IMR-90 (cell line): ENCODE measurements around the gene PFKFB1. TPM values are rescaled to one million over a fixed set of nuclear protein-coding genes. Genes with fewer than 3 reads are reported as not detected.

Source experiments
- ATAC-seq: fragments of 200-7000 bp; cut with Tn5 transposase; 2 replicates; pipeline ENCODE4 v1.9.1; 2020; ENCODE audit warnings: low read depth, mild to moderate bottlenecking, moderate library complexity
- BruUV-seq: library from RNA; stranded (reverse); fragments of 400-500 nt; replicated peaks from 2 replicates; lab custom pipeline; 2021; lab: Mats Ljungman, UMichigan
- CTCF ChIA-PET: fragments of 300-600 bp; formaldehyde crosslinking; extraction: SDS; loops from one replicate; lab custom pipeline; 2021; ENCODE audit warnings: antibody characterized with exemption; lab: Yijun Ruan, JAX
- POLR2A ChIA-PET: fragments of 300-600 bp; sonication (Branson Sonifier 250); formaldehyde crosslinking; loops from one replicate; lab custom pipeline; 2022; ENCODE audit warnings: antibody characterized with exemption; ENCODE audit not compliant: unreplicated experiment; lab: Charles Lee
- DNase-seq: peaks from one replicate; pipeline ENCODE4 v3.0.0; 2013
- H2AFZ ChIP-seq: replicated peaks from 2 replicates; pipeline ENCODE3; 2013; ENCODE audit warnings: low read length, mild to moderate bottlenecking; ENCODE audit not compliant: poor library complexity
- H2AK5ac ChIP-seq: 2 replicates; pipeline ENCODE4 v1.6.1; 2013; ENCODE audit warnings: low read depth, low read length, inconsistent platforms
- H2AK9ac ChIP-seq: replicated peaks from 2 replicates; pipeline ENCODE3; 2013; ENCODE audit warnings: mild to moderate bottlenecking, low read depth, low read length, moderate library complexity; ENCODE audit not compliant: poor library complexity
- H2BK120ac ChIP-seq: 2 replicates; pipeline ENCODE4 v1.6.1; 2013; ENCODE audit warnings: low read depth, low read length, inconsistent platforms
- H2BK15ac ChIP-seq: 3 replicates; pipeline ENCODE4 v1.6.1; 2013; ENCODE audit warnings: low read depth, low read length, inconsistent platforms
- H2BK20ac ChIP-seq: 2 replicates; pipeline ENCODE4 v1.6.1; 2013; ENCODE audit warnings: low read depth, mild to moderate bottlenecking, inconsistent platforms, low read length, moderate library complexity
- H2BK5ac ChIP-seq: 2 replicates; pipeline ENCODE4 v1.6.1; 2013; ENCODE audit warnings: mild to moderate bottlenecking, low read depth, low read length, inconsistent platforms; ENCODE audit not compliant: poor library complexity, severe bottlenecking
- H3K14ac ChIP-seq: replicated peaks from 2 replicates; pipeline ENCODE4 v1.6.1; 2013; ENCODE audit warnings: low read depth, low read length, inconsistent platforms
- H3K18ac ChIP-seq: 2 replicates; pipeline ENCODE4 v1.6.1; 2013; ENCODE audit warnings: low read depth, low read length, control low read depth
- H3K23ac ChIP-seq: 2 replicates; pipeline ENCODE4 v1.6.1; 2013; ENCODE audit warnings: low read depth, low read length, inconsistent platforms
- H3K27ac ChIP-seq: 2 replicates; pipeline ENCODE4 v1.5.1; 2013; ENCODE audit warnings: mild to moderate bottlenecking, control low read depth, low read length; ENCODE audit not compliant: insufficient read depth
- H3K27me3 ChIP-seq: 2 replicates; pipeline ENCODE4 v1.6.1; 2013; ENCODE audit warnings: low read length; ENCODE audit not compliant: control insufficient read depth, insufficient read depth
- H3K36me3 ChIP-seq: 2 replicates; pipeline ENCODE4 v1.6.1; 2013; ENCODE audit warnings: low read length, mixed read lengths; ENCODE audit not compliant: control insufficient read depth, insufficient read depth
- H3K4ac ChIP-seq: 2 replicates; pipeline ENCODE4 v1.6.1; 2013; ENCODE audit warnings: low read depth, low read length, inconsistent platforms
- H3K4me1 ChIP-seq: 2 replicates; pipeline ENCODE4 v1.6.1; 2013; ENCODE audit warnings: low read length, mixed read lengths; ENCODE audit not compliant: control insufficient read depth, insufficient read depth
- H3K4me2 ChIP-seq: 2 replicates; pipeline ENCODE4 v1.6.1; 2013; ENCODE audit warnings: low read depth, mild to moderate bottlenecking, control low read depth, low read length, moderate library complexity
- H3K4me3 ChIP-seq: 2 replicates; pipeline ENCODE4 v1.5.1; 2013; ENCODE audit warnings: low read depth, mild to moderate bottlenecking, control low read depth, low read length, moderate library complexity; ENCODE audit not compliant: insufficient read depth
- H3K56ac ChIP-seq: 2 replicates; pipeline ENCODE4 v1.6.1; 2013; ENCODE audit warnings: low read length, inconsistent platforms; ENCODE audit not compliant: insufficient read depth; ENCODE audit errors: extremely low read depth
- H3K79me1 ChIP-seq, 2 experiments: 2 replicates each; pipeline ENCODE4 v1.6.1; 2013; ENCODE audit warnings: low read length in 2 of 2, inconsistent platforms in 1 of 2, low read depth in 1 of 2
- H3K9ac ChIP-seq: 2 replicates; pipeline ENCODE4 v1.6.1; 2013; ENCODE audit warnings: low read depth, low read length, control low read depth
- H3K9me1 ChIP-seq: 2 replicates; pipeline ENCODE4 v1.6.1; 2013; ENCODE audit warnings: low read length, inconsistent platforms; ENCODE audit not compliant: insufficient read depth
- H3K9me3 ChIP-seq: 2 replicates; pipeline ENCODE4 v1.6.1; 2013; ENCODE audit warnings: low read length; ENCODE audit not compliant: control insufficient read depth, insufficient read depth
- H4K20me1 ChIP-seq: 2 replicates; pipeline ENCODE4 v1.6.1; 2013; ENCODE audit warnings: low read length, inconsistent platforms; ENCODE audit not compliant: insufficient read depth
- H4K5ac ChIP-seq: 2 replicates; pipeline ENCODE4 v1.6.1; 2013; ENCODE audit warnings: mild to moderate bottlenecking, low read depth, low read length, control low read depth
- H4K8ac ChIP-seq, 2 experiments: 2 replicates each; pipeline ENCODE4 v1.6.1; 2013; ENCODE audit warnings: low read depth in 2 of 2, low read length in 2 of 2, control low read depth in 1 of 2, inconsistent platforms in 1 of 2
- H4K91ac ChIP-seq: 2 replicates; pipeline ENCODE4 v1.6.1; 2013; ENCODE audit warnings: low read depth, low read length, inconsistent platforms; ENCODE audit not compliant: insufficient read depth
- CHD1 ChIP-seq: IDR thresholded peaks from 2 replicates; pipeline ENCODE4 v1.6.1; 2012; ENCODE audit warnings: low read depth, low read length, improper control_type of control experiment
- ELK1 ChIP-seq: fragments of 150-350 bp; IDR thresholded peaks from 2 replicates; pipeline ENCODE4 v1.6.1; 2016; ENCODE audit warnings: low read depth, mild to moderate bottlenecking, low read length, moderate library complexity, borderline replicate concordance
- USF2 ChIP-seq: fragments of 150-350 bp; IDR thresholded peaks from 2 replicates; pipeline ENCODE4 v1.6.1; 2017; ENCODE audit warnings: mild to moderate bottlenecking, antibody characterized with exemption, low read length, low read depth
- WGBS, 2 experiments: methylation state at CpG; one replicate each; pipeline versions ENCODE4 v1.1.5 to v1.1.7; 2013; ENCODE audit warnings: missing lambda C conversion rate in 2 of 2; ENCODE audit not compliant: insufficient read length in 1 of 2; ENCODE audit errors: extremely low coverage in 2 of 2; 5-methylcytosine and 5-hydroxymethylcytosine counted together
- dilution Hi-C: fragments of 300-500 bp; cut with HindIII; formaldehyde crosslinking; loops from one replicate; pipeline ENCODE4 v1.14.3; 2018; ENCODE audit warnings: low sequenced_read_pairs; ENCODE audit not compliant: unreplicated experiment
- in situ Hi-C: fragments of 300-500 bp; cut with MboI; formaldehyde crosslinking; loops from 3 replicates; pipeline ENCODE4 v1.14.3; 2019; ENCODE audit warnings: low sequenced_read_pairs, inconsistent platforms, mixed read lengths
- intact Hi-C: fragments of 100-400 bp; cut with micrococcal nuclease; formaldehyde crosslinking; loops from 2 replicates; pipeline ENCODE4 v1.10.0; 2022
- polyA plus RNA-seq, 3 experiments: library from polyadenylated mRNA; depleted of rRNA; stranded (reverse); fragments of >200 nt; gene quantifications; 2 replicates each; pipeline ENCODE4 v1.2.3, GENCODE V29; 2012; ENCODE audit warnings: low replicate concordance in 1 of 3
- total RNA-seq: library from RNA; depleted of rRNA; stranded (reverse); fragments of >200 nt; gene quantifications from 2 replicates; pipeline ENCODE4 v1.2.3, GENCODE V29; 2012
- TF ChIP-seq, protein P1 (sequence below): conservative IDR thresholded peaks from 2 replicates; pipeline ENCODE4 v1.5.1; 2012; ENCODE audit warnings: mild to moderate bottlenecking, low read depth, low read length, improper control_type of control experiment

The PFKFB1 gene
- total and polyA plus RNA-seq, 2 of the 4 experiments (the other 2 are of a cell fraction) = under 0.01 to 0.15 TPM

- Histone ChIP-seq H3K56ac (no peak overlapping the region), H4K20me1 (no peaks in the 10 kb centered on the region), H3K36me3 (no peaks in the 10 kb centered on the region), H2BK120ac (no peak overlapping the region), H2AFZ (no peak overlapping the region), H3K4me1 (no peaks in the 10 kb centered on the region), H3K4me2 (no peak overlapping the region), H3K18ac (no peak overlapping the region), H3K79me1 (no peaks in the 10 kb centered on the region), H4K91ac (no peak overlapping the region), H2BK5ac (no peak overlapping the region), H2AK9ac (no peak overlapping the region), H3K4ac (no peak overlapping the region), H3K27me3 (0 out of 2 replicates have a peak, but pooled peaks cover 2% of the 10 kb centered on the region), H3K9me1 (no peaks in the 10 kb centered on the region), H4K5ac (no peak overlapping the region), H3K27ac (no peak overlapping the region), H2BK15ac (no peak overlapping the region), H3K9ac (no peak overlapping the region), H3K14ac (no peak overlapping the region), H2AK5ac (no peak overlapping the region), H4K8ac (no peak overlapping the region), H2BK20ac (no peak overlapping the region), H3K23ac (no peak overlapping the region), H3K9me3 (no peaks in the 10 kb centered on the region), H3K4me3 (no peak overlapping the region)
- dilution Hi-C loops (no loop called here), intact Hi-C loops (no loop called here), in situ Hi-C loops (no loop called here)
- no CpG with 5 or more reads among the region's 4 CpGs for WGBS, 2 experiments
- TF ChIP-seq CHD1 = no peak
- TF ChIP-seq, protein P1, sequence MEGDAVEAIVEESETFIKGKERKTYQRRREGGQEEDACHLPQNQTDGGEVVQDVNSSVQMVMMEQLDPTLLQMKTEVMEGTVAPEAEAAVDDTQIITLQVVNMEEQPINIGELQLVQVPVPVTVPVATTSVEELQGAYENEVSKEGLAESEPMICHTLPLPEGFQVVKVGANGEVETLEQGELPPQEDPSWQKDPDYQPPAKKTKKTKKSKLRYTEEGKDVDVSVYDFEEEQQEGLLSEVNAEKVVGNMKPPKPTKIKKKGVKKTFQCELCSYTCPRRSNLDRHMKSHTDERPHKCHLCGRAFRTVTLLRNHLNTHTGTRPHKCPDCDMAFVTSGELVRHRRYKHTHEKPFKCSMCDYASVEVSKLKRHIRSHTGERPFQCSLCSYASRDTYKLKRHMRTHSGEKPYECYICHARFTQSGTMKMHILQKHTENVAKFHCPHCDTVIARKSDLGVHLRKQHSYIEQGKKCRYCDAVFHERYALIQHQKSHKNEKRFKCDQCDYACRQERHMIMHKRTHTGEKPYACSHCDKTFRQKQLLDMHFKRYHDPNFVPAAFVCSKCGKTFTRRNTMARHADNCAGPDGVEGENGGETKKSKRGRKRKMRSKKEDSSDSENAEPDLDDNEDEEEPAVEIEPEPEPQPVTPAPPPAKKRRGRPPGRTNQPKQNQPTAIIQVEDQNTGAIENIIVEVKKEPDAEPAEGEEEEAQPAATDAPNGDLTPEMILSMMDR = no peak
- no peak for TF ChIP-seq ELK1
- no peak for TF ChIP-seq USF2
- ATAC-seq (no peak), DNase-seq (no peak)
- ChIA-PET CTCF (no interaction called here), POLR2A (no interaction called here)
- no TSS peak for BruUV-seq
These were observed 56.6 kb downstream of the PFKFB1 start for GRCh38 chrX:54937416-54937815.
